ENCODE measurements around the gene NDOR1. TPM values are rescaled to one million over a fixed set of nuclear protein-coding genes. Genes with fewer than 3 reads are reported as not detected.

NDOR1 gene
- total and polyA plus RNA-seq, 2 of the 8 experiments (the other 6 are each of a cell fraction or from before 2014, with no cell fraction given): 25.7 to 32.3 TPM

GRCh38 chr9:137256362-137256761, 50.9 kb downstream of the NDOR1 start:
- ChIA-PET CTCF (ENCODE audit: partially characterized antibody) (interaction anchor here (0.6 to 4.7 kb wide), 15 partner anchors 9 to 230 kb away, joined by 3 to 13 read pairs (median 4); partner anchors contain the start of genes ABCA2 and RNF224), POLR2A (ENCODE audit: partially characterized antibody) (interaction anchor here (0.7 to 69.9 kb wide), 5 partner anchors 0 to 60 kb away, joined by 3 to 1462 read pairs (median 5); partner anchors contain the start of genes CYSRT1, NDOR1, NELFB and RNF208)
- no peak overlapping the region for H2BK12ac ChIP-seq (ENCODE audit: low read depth, low read length)
- no peak overlapping the region for H3K56ac ChIP-seq (replicated peaks; ENCODE audit: insufficient read length, low read depth, low read length)
- peaks cover 0 to 13% of the 10 kb centered on the region in 2 experiments; a peak in 2 of 4 replicates for H3K79me2 ChIP-seq (ENCODE audit: control insufficient read depth in 1 of 2, insufficient read depth in 2 of 2, low read length in 2 of 2)
- H4K20me1 ChIP-seq (replicated peaks in 1 of 2; ENCODE audit: control insufficient read depth in 1 of 2, insufficient read depth in 2 of 2, low read length in 2 of 2): peaks cover 0 to 4% of the 10 kb centered on the region in 2 experiments
- no peak overlapping the region for H2BK5ac ChIP-seq (ENCODE audit: low read depth, low read length)
- no peaks in the 10 kb centered on the region for H3K9me3 ChIP-seq (ENCODE audit: insufficient read depth in 2 of 2, low read depth in 1 of 2, low read length in 1 of 2)
- H2AFZ ChIP-seq (ENCODE audit: low read length): no peak overlapping the region
- H2BK20ac ChIP-seq (ENCODE audit: low read length): no peak overlapping the region
- peak overlapping the region; percentile 52 to 100 (median 82) for H3K4me3 ChIP-seq (ENCODE audit: extremely low read depth in 1 of 4, insufficient read depth in 2 of 4, low read depth in 3 of 4, low read length in 4 of 4)
- no peak overlapping the region for H3K4ac ChIP-seq (replicated peaks; ENCODE audit: insufficient read length, low read depth, low read length)
- H3K27ac ChIP-seq (ENCODE audit: low read depth, low read length): no peak overlapping the region
- no peak overlapping the region for H3K14ac ChIP-seq (ENCODE audit: insufficient read length)
- FAIRE-seq (no peak), DNase-seq (ENCODE audit: low read depth in 1 of 2, low spot score in 2 of 2) (no peak)
- H3K27me3 ChIP-seq (replicated peaks in 1 of 4; ENCODE audit: control insufficient read depth in 3 of 4, extremely low read depth in 1 of 4, insufficient read depth in 3 of 4, low read length in 3 of 4): peaks cover 0 to 7% (median 0%) of the 10 kb centered on the region in 4 experiments; a peak in 2 of 7 replicates
- peaks cover 9% of the 10 kb centered on the region for H3K79me1 ChIP-seq (ENCODE audit: low read depth, low read length)
- H4K5ac ChIP-seq (ENCODE audit: insufficient read length, low read depth, low read length): no peak overlapping the region
- WGBS, 2 experiments (ENCODE audit: extremely low coverage in 1 of 2, insufficient coverage in 1 of 2, insufficient read length in 1 of 2, insufficient replicate concordance in 2 of 2, low coverage in 1 of 2, low lambda C conversion rate in 2 of 2, missing lambda C conversion rate in 1 of 2): 89% methylated on average over 15 of the region's 15 CpGs; no CpG with 5 or more reads in 1 of the 2 experiments
- peaks cover 0 to 21% (median 16%) of the 10 kb centered on the region in 4 experiments; a peak in 5 of 7 replicates for H3K4me1 ChIP-seq (replicated peaks in 1 of 4; ENCODE audit: control insufficient read depth in 3 of 4, insufficient read depth in 4 of 4, low read length in 3 of 4)
- H4K91ac ChIP-seq (replicated peaks; ENCODE audit: insufficient read length, low read length): no peak overlapping the region
- H3K23me2 ChIP-seq (ENCODE audit: low read depth, low read length): peaks cover 14% of the 10 kb centered on the region; the same call in 1 of the 2 replicates
- H3K4me2 ChIP-seq (ENCODE audit: insufficient read depth in 1 of 2, low read depth in 2 of 2, low read length in 2 of 2): peak overlapping the region; percentile 80 to 92
- 0 out of 7 replicates have a peak overlapping the region, but pooled peaks of 1 of the 4 experiments have one; percentile 44 for H3K9ac ChIP-seq (replicated peaks in 1 of 4; ENCODE audit: extremely low read depth in 1 of 4, low read depth in 3 of 4, low read length in 3 of 4)
- H2BK120ac ChIP-seq (replicated peaks; ENCODE audit: low read depth, low read length): no peak overlapping the region
- H4K8ac ChIP-seq (ENCODE audit: extremely low read depth, insufficient read depth, low read length): no peak overlapping the region; the same call in 1 of the 2 replicates
- H2AK5ac ChIP-seq (ENCODE audit: low read depth, low read length): no peak overlapping the region
- H2BK15ac ChIP-seq (ENCODE audit: low read length): no peak overlapping the region
- no peak overlapping the region for H3K18ac ChIP-seq (ENCODE audit: extremely low read depth, low read length)
- peaks cover 3 to 17% (median 12%) of the 10 kb centered on the region in 4 experiments; a peak in 6 of 8 replicates for H3K36me3 ChIP-seq (ENCODE audit: control insufficient read depth in 2 of 4, insufficient read depth in 4 of 4, low read length in 3 of 4)
- H3K23ac ChIP-seq (ENCODE audit: insufficient read length): no peak overlapping the region
- TF ChIP-seq SAP30 (IDR thresholded peaks at IDR 0.05; ENCODE audit: insufficient read depth, insufficient replicate concordance, low read length) (no peak), SRF (IDR thresholded peaks at IDR 0.05; ENCODE audit: low read depth, low read length) (no peak), POLR2AphosphoS5 (IDR thresholded peaks at IDR 0.05; ENCODE audit: low read depth, low read length) (no peak), GTF2F1 (IDR thresholded peaks at IDR 0.05; ENCODE audit: borderline replicate concordance, low read depth, low read length) (no peak), SIX5 (IDR thresholded peaks at IDR 0.05; ENCODE audit: low read depth, low read length) (no peak), ASH2L (IDR thresholded peaks at IDR 0.05; ENCODE audit: low read length) (no peak), BCL11A (IDR thresholded peaks at IDR 0.05; ENCODE audit: low read depth in 2 of 2, low read length in 2 of 2) (no peak), RXRA (IDR thresholded peaks at IDR 0.05; ENCODE audit: insufficient read depth, low read depth, low read length) (no peak), NANOG (IDR thresholded peaks at IDR 0.05; ENCODE audit: insufficient read depth, low read depth, low read length, poor library complexity, severe bottlenecking) (no peak), KDM1A (IDR thresholded peaks at IDR 0.05; ENCODE audit: borderline replicate concordance, low read length) (no peak), HDAC2 (IDR thresholded peaks at IDR 0.05; ENCODE audit: borderline replicate concordance in 1 of 2, low read depth in 2 of 2, low read length in 2 of 2) (no peak), CTBP2 (IDR thresholded peaks at IDR 0.05; ENCODE audit: borderline replicate concordance, insufficient read depth, insufficient read length, low read length) (no peak)

Measured in H1 (cell line).